Stimulated activated CD8-positive, alpha-beta memory T cell treated with anti-CD3 and anti-CD28 coated beads, Interleukin-15, amount 100 ng/mL, for 48 hours (primary cell): Measurements from ENCODE around the gene SUGT1.
A peak's percentile ranks its signal among the peaks of the same experiment; 100 is the strongest.

Experiments
- DNase-seq, 2 donors: peaks; one replicate each; pipeline ENCODE4 v3.0.0-alpha.2; 2020; ENCODE audit warnings: low read depth in 2 of 2

SUGT1 gene

DNA sequence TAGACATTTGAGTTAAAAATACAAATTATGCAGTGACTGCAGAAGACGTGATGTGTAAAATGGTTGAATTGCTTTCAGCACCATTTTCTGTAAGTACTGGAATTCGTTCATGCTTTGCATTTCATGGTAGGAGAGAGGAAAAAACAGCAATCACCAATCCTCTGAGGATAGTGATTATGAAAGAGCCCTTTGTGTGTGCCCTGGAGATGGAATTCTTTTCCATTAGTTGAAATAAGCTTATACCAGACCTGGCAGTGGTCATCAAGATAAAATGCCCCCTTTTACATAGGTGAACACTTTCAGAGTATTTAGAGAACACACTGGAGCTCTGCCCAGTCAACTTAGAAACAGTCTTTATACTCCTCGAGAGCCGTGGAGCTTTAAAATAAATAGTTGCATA lies 85.3 kb downstream of the SUGT1 start:
- DNase-seq = no peak

DNA sequence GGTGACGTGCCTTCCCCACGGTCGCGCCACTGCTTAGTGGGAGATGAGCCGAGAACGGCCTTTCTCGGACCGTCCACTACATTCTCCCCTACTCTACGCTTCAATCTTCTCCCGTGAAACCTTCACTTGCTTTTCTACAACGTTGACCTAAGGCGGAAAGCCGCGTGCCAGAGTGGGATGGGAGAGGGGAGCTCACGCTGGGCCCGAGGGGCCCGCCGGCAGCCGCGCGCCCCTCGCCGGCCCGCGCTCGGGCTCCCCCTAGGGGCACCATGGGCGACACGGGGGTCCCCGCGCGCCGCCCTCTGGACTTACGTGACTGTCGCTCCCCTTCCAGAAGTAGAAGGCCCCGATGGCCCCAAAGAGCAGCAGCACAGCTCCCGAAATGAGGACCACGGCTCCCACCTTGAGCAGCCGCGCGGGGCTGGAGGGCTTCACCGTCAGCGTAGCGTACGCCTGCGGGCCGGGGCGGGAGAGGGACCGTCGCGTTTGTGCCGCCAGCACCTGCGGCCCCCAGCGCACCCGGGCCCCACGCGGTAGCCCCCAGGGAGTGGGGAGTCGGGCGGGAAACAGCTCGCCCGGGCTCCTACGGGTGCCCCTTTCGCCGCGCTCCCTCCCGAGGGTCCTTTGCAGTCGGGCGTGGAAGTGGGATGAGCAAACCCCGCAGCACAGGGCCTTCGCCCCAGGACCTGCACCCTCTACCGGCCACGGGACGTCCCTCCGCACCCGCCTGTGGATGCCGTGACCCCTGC lies 86.3 kb downstream of the SUGT1 start:
- DNase-seq = peak; percentile 9 to 12

DNA sequence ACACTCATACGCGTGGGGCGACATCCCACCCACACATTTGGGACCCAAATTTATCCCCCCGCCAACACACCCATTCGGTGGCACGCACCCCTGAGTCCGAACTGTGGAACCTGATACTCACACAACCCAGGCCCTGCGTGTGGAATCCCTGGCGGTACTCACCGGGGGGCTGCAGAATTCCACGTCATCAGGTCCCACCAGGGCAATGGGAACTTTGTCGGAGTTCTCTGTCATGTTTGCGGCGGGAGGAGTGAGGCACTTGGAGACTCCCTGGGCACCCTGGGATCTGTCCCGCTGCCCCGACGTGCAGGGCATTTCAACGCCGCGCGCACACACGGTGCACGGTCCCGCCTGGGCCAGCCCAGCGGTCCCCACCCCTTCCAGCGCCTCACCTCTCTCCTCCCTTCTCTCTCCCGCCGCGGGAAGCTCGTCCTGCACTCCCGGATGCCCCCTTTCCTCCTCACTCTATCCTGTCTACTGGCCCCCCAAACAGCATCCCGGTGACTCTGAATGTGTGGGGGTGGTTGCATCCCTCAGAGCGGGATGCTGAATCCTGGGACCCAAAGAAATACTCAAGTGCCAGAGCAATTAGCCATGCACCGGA lies 86.9 kb downstream of the SUGT1 start, which contains the start of gene CNMD:
TSS of gene CNMD (minus strand) at position 353 of the 604 bp plus-strand sequence. CDS start at position 234, 119 bp downstream.
- no peak for DNase-seq

GRCh38 chr13:52743569-52743968 lies 90.9 kb downstream of the SUGT1 start:
- DNase-seq = no peak

GRCh38 chr13:52743988-52744387 lies 91.4 kb downstream of the SUGT1 start:
- DNase-seq = no peak

DNA sequence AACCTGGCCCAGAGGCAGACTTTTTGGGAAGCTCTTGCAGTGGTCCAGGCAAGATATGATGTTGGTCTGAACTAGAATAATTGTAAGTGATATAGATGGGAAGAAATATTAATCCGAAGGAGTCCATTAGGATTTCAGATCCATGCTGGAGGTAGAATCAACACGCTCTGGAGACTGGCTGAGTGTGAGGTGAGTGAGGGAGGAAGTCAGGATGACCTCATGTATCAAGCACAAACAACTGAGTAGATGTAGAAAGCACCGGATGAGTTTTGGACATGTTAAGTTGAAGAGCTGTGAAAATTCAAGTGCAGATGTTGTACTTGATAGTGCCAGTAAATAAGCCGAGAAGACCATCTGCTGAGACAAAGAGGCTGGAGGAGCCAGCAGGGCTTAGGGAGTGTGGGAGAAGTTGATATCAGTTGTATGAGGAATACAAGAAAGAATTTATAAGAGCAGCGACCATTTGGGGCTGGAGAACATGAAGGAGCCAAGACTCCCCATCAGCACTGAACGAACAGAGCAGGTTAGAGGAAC lies 92.3 kb downstream of the SUGT1 start:
- DNase-seq = no peak

- no peak for DNase-seq
These were observed 93.5 kb downstream of the SUGT1 start for GRCh38 chr13:52746141-52746540.

- no peak for DNase-seq
These were observed 96.8 kb downstream of the SUGT1 start for GRCh38 chr13:52749419-52749818.
